MM.1S (cell line): ENCODE data around the gene BCAT1.

Experiments
- DNase-seq: peaks from one replicate; pipeline ENCODE4 v3.0.0-alpha.2; 2015
- H2AFZ ChIP-seq: fragments of 300-600 bp; sonication (generic); 2 replicates; pipeline ENCODE4 v1.6.0; 2016; ENCODE audit warnings: antibody characterized with exemption, low read length
- H3F3A ChIP-seq: fragments of 300-600 bp; sonication (generic); 2 replicates; pipeline ENCODE4 v1.6.1; 2016; ENCODE audit warnings: mild to moderate bottlenecking, antibody characterized with exemption, low read length, moderate library complexity, mixed read lengths; ENCODE audit not compliant: insufficient read depth
- H3K27ac ChIP-seq: fragments of 300-600 bp; sonication (generic); 2 replicates; pipeline ENCODE4 v1.5.1; 2016; ENCODE audit warnings: mild to moderate bottlenecking, low read length
- H3K27me3 ChIP-seq: fragments of 300-600 bp; sonication (generic); replicated peaks from 2 replicates; pipeline ENCODE4 v1.6.0; 2016; ENCODE audit warnings: low read length; ENCODE audit not compliant: insufficient read depth
- H3K36me3 ChIP-seq: fragments of 300-600 bp; sonication (generic); replicated peaks from 2 replicates; pipeline ENCODE4 v1.6.1; 2016; ENCODE audit warnings: mild to moderate bottlenecking, low read length, mixed read lengths; ENCODE audit not compliant: insufficient read depth
- H3K4me1 ChIP-seq: fragments of 300-600 bp; sonication (generic); 2 replicates; pipeline ENCODE4 v1.6.1; 2016; ENCODE audit warnings: low read length, mixed read lengths
- H3K4me2 ChIP-seq: fragments of 300-600 bp; sonication (generic); 2 replicates; pipeline ENCODE4 v1.6.0; 2016; ENCODE audit warnings: low read depth, low read length
- H3K4me3 ChIP-seq: fragments of 300-600 bp; sonication (generic); 2 replicates; pipeline ENCODE4 v1.5.1; 2016; ENCODE audit warnings: low read length, mixed read lengths
- H3K79me2 ChIP-seq: fragments of 300-600 bp; sonication (generic); 2 replicates; pipeline ENCODE4 v1.6.1; 2016; ENCODE audit warnings: mixed run types, low read length, mixed read lengths
- H3K9ac ChIP-seq: fragments of 300-600 bp; sonication (generic); 2 replicates; pipeline ENCODE4 v1.6.1; 2016; ENCODE audit warnings: low read length, mixed read lengths
- H3K9me2 ChIP-seq: fragments of 300-600 bp; sonication (generic); replicated peaks from 2 replicates; pipeline ENCODE4 v1.6.1; 2016; ENCODE audit warnings: mild to moderate bottlenecking, low read length, mixed read lengths; ENCODE audit not compliant: insufficient read depth
- H3K9me3 ChIP-seq: fragments of 300-600 bp; sonication (generic); replicated peaks from 2 replicates; pipeline ENCODE4 v1.6.1; 2016; ENCODE audit warnings: mild to moderate bottlenecking, low read length, mixed read lengths; ENCODE audit not compliant: insufficient read depth
- H4K20me1 ChIP-seq: fragments of 300-600 bp; sonication (generic); 2 replicates; pipeline ENCODE4 v1.6.1; 2016; ENCODE audit warnings: mild to moderate bottlenecking, low read length, moderate library complexity, mixed read lengths; ENCODE audit not compliant: insufficient read depth
- EZH2 ChIP-seq: fragments of 300-600 bp; sonication (generic); optimal IDR thresholded peaks from 2 replicates; pipeline ENCODE3; 2017; ENCODE audit warnings: low read depth, mild to moderate bottlenecking, antibody characterized with exemption, low read length, mixed read lengths
- EZH2phosphoT487 ChIP-seq: fragments of 300-600 bp; sonication (generic); IDR thresholded peaks from 2 replicates; pipeline ENCODE4 v1.6.1; 2018; ENCODE audit warnings: antibody characterized with exemption, low read length
- TF ChIP-seq, protein P1 (sequence below): fragments of 300-600 bp; sonication (generic); IDR thresholded peaks from 2 replicates; pipeline ENCODE4 v1.5.1; 2016; ENCODE audit warnings: antibody characterized with exemption, low read length, mixed read lengths

The BCAT1 gene

DNA sequence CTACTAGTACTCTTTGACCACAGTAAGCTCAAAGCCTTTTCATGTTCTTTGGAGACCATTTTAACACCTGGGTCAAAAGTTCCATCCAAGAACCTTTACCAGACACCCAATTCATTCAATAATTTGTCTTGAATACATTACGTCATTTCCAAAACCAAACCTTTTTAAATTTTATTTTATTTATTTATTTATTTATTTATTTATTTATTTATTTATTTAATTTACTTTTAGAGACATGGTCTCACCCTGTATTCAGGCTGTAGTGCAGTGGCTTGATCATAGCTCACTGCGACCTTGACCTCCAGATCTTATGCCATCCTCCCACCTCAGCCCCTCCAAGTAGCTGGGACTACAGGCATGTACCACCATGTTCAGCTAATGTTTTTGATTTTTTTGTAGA, 113.5 kb downstream of the BCAT1 start:
- H4K20me1 ChIP-seq, result no peaks in the 10 kb centered on the region
- no peak overlapping the region for H3K4me2 ChIP-seq
- H2AFZ ChIP-seq, result no peak overlapping the region
- peaks cover 7% of the 10 kb centered on the region for H3K4me1 ChIP-seq
- no peak for DNase-seq
- H3K79me2 ChIP-seq, result no peaks in the 10 kb centered on the region
- H3K27me3 ChIP-seq, result no peaks in the 10 kb centered on the region
- no peaks in the 10 kb centered on the region for H3K9me2 ChIP-seq
- H3K4me3 ChIP-seq, result no peak overlapping the region
- no peaks in the 10 kb centered on the region for H3K36me3 ChIP-seq
- H3K9ac ChIP-seq, result no peak overlapping the region
- TF ChIP-seq EZH2phosphoT487 (no peak), EZH2 (no peak)
- TF ChIP-seq, protein P1, sequence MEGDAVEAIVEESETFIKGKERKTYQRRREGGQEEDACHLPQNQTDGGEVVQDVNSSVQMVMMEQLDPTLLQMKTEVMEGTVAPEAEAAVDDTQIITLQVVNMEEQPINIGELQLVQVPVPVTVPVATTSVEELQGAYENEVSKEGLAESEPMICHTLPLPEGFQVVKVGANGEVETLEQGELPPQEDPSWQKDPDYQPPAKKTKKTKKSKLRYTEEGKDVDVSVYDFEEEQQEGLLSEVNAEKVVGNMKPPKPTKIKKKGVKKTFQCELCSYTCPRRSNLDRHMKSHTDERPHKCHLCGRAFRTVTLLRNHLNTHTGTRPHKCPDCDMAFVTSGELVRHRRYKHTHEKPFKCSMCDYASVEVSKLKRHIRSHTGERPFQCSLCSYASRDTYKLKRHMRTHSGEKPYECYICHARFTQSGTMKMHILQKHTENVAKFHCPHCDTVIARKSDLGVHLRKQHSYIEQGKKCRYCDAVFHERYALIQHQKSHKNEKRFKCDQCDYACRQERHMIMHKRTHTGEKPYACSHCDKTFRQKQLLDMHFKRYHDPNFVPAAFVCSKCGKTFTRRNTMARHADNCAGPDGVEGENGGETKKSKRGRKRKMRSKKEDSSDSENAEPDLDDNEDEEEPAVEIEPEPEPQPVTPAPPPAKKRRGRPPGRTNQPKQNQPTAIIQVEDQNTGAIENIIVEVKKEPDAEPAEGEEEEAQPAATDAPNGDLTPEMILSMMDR, result no peak
- H3F3A ChIP-seq, result no peaks in the 10 kb centered on the region
- no peaks in the 10 kb centered on the region for H3K9me3 ChIP-seq
- H3K27ac ChIP-seq, result no peak overlapping the region

DNA sequence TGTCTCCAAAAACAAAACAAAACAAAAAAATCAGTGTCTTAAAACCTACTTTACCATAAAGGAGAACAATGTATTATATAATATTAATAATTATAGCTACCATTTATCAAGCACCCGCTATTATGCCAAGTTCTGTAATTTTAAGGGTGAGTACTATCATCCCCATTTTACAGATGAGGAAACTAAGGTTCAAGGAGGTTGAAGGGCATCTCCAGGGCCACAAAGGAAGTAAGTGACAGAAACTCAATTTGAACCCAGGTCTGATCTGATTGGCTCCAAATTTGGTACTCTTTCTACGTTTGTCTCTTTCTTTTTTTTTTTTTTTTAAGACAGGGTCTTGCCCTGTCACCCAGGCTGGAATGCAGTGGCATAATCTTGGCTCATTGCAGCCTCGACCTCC, 115.4 kb downstream of the BCAT1 start:
- TF ChIP-seq, protein P1, result no peak
- TF ChIP-seq EZH2 (no peak), EZH2phosphoT487 (no peak)
- Histone ChIP-seq H3F3A (no peaks in the 10 kb centered on the region), H4K20me1 (no peaks in the 10 kb centered on the region), H3K79me2 (no peaks in the 10 kb centered on the region), H3K4me1 (no peaks in the 10 kb centered on the region), H3K27ac (no peak overlapping the region), H2AFZ (no peak overlapping the region), H3K9ac (no peak overlapping the region), H3K9me3 (no peaks in the 10 kb centered on the region), H3K9me2 (no peaks in the 10 kb centered on the region), H3K27me3 (no peaks in the 10 kb centered on the region), H3K4me2 (no peak overlapping the region), H3K36me3 (no peaks in the 10 kb centered on the region), H3K4me3 (no peak overlapping the region)
- DNase-seq, result no peak

DNA sequence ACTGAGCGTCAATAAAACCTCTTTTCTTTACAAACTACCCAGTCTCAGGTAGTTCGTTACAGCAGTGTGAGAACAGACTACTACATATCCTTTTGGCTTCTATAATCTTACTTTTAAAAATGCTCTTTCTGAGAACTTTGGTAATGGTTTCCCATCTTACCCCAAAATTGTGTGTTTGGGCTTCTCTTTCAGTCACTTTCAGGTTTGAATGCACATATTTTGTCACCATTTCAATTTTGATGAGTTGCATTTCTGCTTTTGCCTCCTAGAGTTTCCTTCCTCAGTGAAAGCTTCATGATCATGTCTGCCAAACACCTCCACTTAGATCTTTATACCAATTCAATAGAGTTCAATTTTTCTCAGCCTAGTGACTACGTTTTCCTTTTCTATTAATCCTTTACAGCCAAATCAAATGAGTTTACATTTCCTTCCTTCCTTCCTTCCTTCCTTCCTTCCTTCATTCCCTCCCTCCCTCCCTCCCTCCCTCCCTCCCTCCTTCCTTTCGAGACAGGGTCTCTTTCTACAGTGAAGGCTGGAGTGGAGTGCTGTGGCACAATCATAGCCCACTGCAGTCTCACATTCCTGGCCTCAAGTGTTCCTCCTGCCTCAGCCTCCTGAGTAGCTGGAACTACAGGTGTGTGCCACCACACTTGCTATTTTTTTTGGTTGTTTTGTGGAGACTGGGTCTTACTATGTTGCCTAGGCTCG, 124.9 kb downstream of the BCAT1 start:
- no peak overlapping the region for H3K4me3 ChIP-seq
- no peaks in the 10 kb centered on the region for H3K9me2 ChIP-seq
- no peaks in the 10 kb centered on the region for H4K20me1 ChIP-seq
- H3K79me2 ChIP-seq, result no peaks in the 10 kb centered on the region
- no peaks in the 10 kb centered on the region for H3K36me3 ChIP-seq
- no peaks in the 10 kb centered on the region for H3F3A ChIP-seq
- H2AFZ ChIP-seq, result no peak overlapping the region
- no peak overlapping the region for H3K4me2 ChIP-seq
- H3K27ac ChIP-seq, result no peak overlapping the region
- H3K27me3 ChIP-seq, result no peaks in the 10 kb centered on the region
- H3K9ac ChIP-seq, result no peak overlapping the region
- TF ChIP-seq, protein P1, result no peak
- TF ChIP-seq EZH2 (no peak), EZH2phosphoT487 (no peak)
- DNase-seq, result no peak
- H3K4me1 ChIP-seq, result no peaks in the 10 kb centered on the region
- no peaks in the 10 kb centered on the region for H3K9me3 ChIP-seq
